GM21825 (cell line): ENCODE measurements around the gene COG7.

Experiments
- ATAC-seq: cut with Tn5 transposase; IDR thresholded peaks from one replicate; pipeline ENCODE4 v1.9.1; 2021; ENCODE audit warnings: mild to moderate bottlenecking, moderate library complexity; ENCODE audit not compliant: unreplicated experiment

COG7 gene

GRCh38 chr16:23365602-23366240, 87.3 kb downstream of the COG7 start:
- no peak for ATAC-seq

- no peak for ATAC-seq
These were observed 90.3 kb downstream of the COG7 start for GRCh38 chr16:23362460-23363317.

GRCh38 chr16:23359092-23359760, 93.8 kb downstream of the COG7 start:
- no peak for ATAC-seq

GRCh38 chr16:23357761-23358290, 95.2 kb downstream of the COG7 start:
- ATAC-seq, result no peak

GRCh38 chr16:23356941-23357340, 96.0 kb downstream of the COG7 start:
- no peak for ATAC-seq

- no peak for ATAC-seq
These were observed 97.8 kb downstream of the COG7 start for GRCh38 chr16:23355106-23355670.

GRCh38 chr16:23354246-23354645, 98.7 kb downstream of the COG7 start:
- no peak for ATAC-seq

GRCh38 chr16:23353440-23353839, 99.5 kb downstream of the COG7 start:
- no peak for ATAC-seq

GRCh38 chr16:23351360-23351759, 101.6 kb downstream of the COG7 start:
- ATAC-seq, result no peak

GRCh38 chr16:23348579-23349469, 104.2 kb downstream of the COG7 start:
- ATAC-seq, result no peak

GRCh38 chr16:23345237-23345636, 107.8 kb downstream of the COG7 start:
- ATAC-seq, result no peak

GRCh38 chr16:23343643-23344612, 109.1 kb downstream of the COG7 start:
- ATAC-seq, result no peak

- ATAC-seq, result no peak
These were observed 110.8 kb downstream of the COG7 start for GRCh38 chr16:23342083-23342640.

GRCh38 chr16:23339787-23340186, 113.2 kb downstream of the COG7 start:
- ATAC-seq, result no peak
